C4-2B (cell line): ENCODE measurements around the gene ESRRG.

Experiments used
- CTCF ChIP-seq: fragments of 450-650 bp; conservative IDR thresholded peaks from 2 replicates; pipeline ENCODE4 v1.5.1; 2017; ENCODE audit warnings: mild to moderate bottlenecking
- ZFX ChIP-seq: fragments of 450-650 bp; IDR thresholded peaks from 2 replicates; pipeline ENCODE4 v1.6.1; 2017

- TF ChIP-seq CTCF (no peak), ZFX (no peak)
These were observed 101.7 kb downstream of the ESRRG start for GRCh38 chr1:216621536-216621935.
